ENCODE data around the gene C1S. TPM values are rescaled to one million over a fixed set of nuclear protein-coding genes. Genes with fewer than 3 reads are reported as not detected.
"Not testable (repeated sequence)": the region's sequence is repeated elsewhere in the genome, so short reads cannot be mapped to it uniquely, and the experiment has no call there.

C1S gene
- total RNA-seq, 2 donors from 2014 or later, result 114 to 232 TPM

- no peak for DNase-seq (ENCODE audit: low spot score)
- TF ChIP-seq, protein P1, sequence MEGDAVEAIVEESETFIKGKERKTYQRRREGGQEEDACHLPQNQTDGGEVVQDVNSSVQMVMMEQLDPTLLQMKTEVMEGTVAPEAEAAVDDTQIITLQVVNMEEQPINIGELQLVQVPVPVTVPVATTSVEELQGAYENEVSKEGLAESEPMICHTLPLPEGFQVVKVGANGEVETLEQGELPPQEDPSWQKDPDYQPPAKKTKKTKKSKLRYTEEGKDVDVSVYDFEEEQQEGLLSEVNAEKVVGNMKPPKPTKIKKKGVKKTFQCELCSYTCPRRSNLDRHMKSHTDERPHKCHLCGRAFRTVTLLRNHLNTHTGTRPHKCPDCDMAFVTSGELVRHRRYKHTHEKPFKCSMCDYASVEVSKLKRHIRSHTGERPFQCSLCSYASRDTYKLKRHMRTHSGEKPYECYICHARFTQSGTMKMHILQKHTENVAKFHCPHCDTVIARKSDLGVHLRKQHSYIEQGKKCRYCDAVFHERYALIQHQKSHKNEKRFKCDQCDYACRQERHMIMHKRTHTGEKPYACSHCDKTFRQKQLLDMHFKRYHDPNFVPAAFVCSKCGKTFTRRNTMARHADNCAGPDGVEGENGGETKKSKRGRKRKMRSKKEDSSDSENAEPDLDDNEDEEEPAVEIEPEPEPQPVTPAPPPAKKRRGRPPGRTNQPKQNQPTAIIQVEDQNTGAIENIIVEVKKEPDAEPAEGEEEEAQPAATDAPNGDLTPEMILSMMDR (IDR thresholded peaks at IDR 0.05), result no peak
- no peak overlapping the region for H3K27ac ChIP-seq
- peaks cover 14% of the 10 kb centered on the region for H3K36me3 ChIP-seq
- peaks cover 0 to 1% of the 10 kb centered on the region in 2 donors for H3K4me1 ChIP-seq
- peaks cover 3 to 10% of the 10 kb centered on the region in 2 donors for H3K9me3 ChIP-seq
- H3K27me3 ChIP-seq, result no peaks in the 10 kb centered on the region
- no peak overlapping the region for H3K4me3 ChIP-seq
These were observed 42.1 kb downstream of the C1S start for GRCh38 chr12:7102582-7102981.

DNA sequence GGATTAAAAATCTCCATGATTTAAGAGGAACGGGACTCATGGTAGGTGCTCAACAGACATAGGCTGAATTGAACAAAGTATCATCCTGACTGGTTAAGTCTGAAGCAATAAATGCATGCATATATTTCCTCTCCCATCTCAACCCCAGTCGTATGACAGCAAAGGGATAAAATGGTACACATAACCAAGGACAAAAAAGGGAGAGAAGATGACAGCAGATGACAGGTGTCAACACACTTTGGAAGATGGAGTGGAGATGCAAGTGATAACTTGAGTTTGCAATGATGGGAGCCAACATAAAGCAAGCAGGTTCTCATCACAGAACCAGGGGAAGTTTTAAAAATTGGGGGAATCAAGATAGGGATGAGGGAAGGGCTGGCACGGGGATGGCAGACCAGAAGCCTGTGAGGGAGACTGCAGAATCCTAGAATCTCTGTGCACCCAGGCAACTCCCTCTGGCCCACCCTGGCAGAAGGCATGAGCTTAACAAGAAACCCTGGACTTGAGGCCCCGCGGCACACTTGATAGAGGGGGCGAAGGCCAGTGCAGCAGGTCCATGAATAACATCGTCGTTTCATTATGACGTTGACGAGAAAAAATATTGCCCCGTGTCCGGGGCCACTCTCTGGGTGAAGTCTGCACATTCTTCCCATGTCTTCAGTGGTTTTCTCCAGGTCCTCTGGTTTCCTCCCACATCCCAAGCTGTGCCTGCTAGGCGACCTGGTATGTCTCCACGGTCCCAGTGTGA is 43.5 kb downstream of the C1S start:
- peaks cover 0 to 9% of the 10 kb centered on the region in 2 donors for H3K4me1 ChIP-seq
- H3K36me3 ChIP-seq, result peaks cover 14% of the 10 kb centered on the region

DNA sequence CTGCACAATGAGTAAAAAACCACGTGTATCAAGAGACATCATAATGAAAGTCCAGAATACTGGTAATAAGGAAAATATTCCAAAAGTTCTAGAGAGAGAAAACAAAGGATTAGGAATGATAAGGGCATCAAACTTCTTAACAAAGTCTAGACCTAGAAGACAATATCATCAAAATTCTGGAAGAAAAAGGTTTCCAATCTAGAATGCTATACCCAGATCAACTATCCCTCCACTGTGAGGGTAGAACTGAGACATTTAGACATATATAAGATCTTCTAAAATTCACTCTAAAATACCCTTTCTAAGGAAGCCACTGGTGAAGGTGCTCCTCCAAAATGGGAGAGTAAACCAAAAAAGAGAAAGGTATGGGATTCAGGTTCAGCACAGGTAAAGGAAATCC is 45.6 kb downstream of the C1S start:
- Histone ChIP-seq H3K4me1 (peaks cover 0 to 15% of the 10 kb centered on the region in 2 donors), H3K27me3 (no peaks in the 10 kb centered on the region), H3K36me3 (peaks cover 8% of the 10 kb centered on the region), H3K4me3 (no peak overlapping the region), H3K9me3 (peaks cover 3 to 10% of the 10 kb centered on the region in 2 donors), H3K27ac (no peak overlapping the region)
- TF ChIP-seq, protein P1 (IDR thresholded peaks at IDR 0.05), result no peak
- DNase-seq (ENCODE audit: low spot score), result no peak

More for the DNA sequence above, 43.5 kb downstream of the C1S start:
- no peak for DNase-seq (ENCODE audit: low spot score)
- TF ChIP-seq, protein P1 (IDR thresholded peaks at IDR 0.05), result no peak
- Histone ChIP-seq H3K27ac (no peak overlapping the region), H3K9me3 (peaks cover 3 to 10% of the 10 kb centered on the region in 2 donors), H3K4me3 (no peak overlapping the region), H3K27me3 (no peaks in the 10 kb centered on the region)

- peaks cover 0 to 15% of the 10 kb centered on the region in 2 donors for H3K4me1 ChIP-seq
- not testable (repeated sequence) for H3K27me3 ChIP-seq; H3K4me3 ChIP-seq; DNase-seq (ENCODE audit: low spot score); H3K9me3 ChIP-seq; H3K36me3 ChIP-seq
- H3K27ac ChIP-seq, result peak overlapping the region in 1 of 2 donors; percentile 84
These were observed 46.7 kb downstream of the C1S start for GRCh38 chr12:7107181-7107580.

GRCh38 chr12:7107636-7108002 is 47.1 kb downstream of the C1S start:
- TF ChIP-seq, protein P1 (IDR thresholded peaks at IDR 0.05), result no peak
- DNase-seq (ENCODE audit: low spot score), result no peak
- peaks cover 0 to 15% of the 10 kb centered on the region in 2 donors for H3K4me1 ChIP-seq
- H3K36me3 ChIP-seq, result peaks cover 8% of the 10 kb centered on the region
- no peaks in the 10 kb centered on the region for H3K27me3 ChIP-seq
- H3K27ac ChIP-seq, result peak overlapping the region; percentile 81 to 84
- H3K4me3 ChIP-seq, result peak overlapping the region; percentile 44 to 50
- peaks cover 3 to 10% of the 10 kb centered on the region in 2 donors for H3K9me3 ChIP-seq

DNA sequence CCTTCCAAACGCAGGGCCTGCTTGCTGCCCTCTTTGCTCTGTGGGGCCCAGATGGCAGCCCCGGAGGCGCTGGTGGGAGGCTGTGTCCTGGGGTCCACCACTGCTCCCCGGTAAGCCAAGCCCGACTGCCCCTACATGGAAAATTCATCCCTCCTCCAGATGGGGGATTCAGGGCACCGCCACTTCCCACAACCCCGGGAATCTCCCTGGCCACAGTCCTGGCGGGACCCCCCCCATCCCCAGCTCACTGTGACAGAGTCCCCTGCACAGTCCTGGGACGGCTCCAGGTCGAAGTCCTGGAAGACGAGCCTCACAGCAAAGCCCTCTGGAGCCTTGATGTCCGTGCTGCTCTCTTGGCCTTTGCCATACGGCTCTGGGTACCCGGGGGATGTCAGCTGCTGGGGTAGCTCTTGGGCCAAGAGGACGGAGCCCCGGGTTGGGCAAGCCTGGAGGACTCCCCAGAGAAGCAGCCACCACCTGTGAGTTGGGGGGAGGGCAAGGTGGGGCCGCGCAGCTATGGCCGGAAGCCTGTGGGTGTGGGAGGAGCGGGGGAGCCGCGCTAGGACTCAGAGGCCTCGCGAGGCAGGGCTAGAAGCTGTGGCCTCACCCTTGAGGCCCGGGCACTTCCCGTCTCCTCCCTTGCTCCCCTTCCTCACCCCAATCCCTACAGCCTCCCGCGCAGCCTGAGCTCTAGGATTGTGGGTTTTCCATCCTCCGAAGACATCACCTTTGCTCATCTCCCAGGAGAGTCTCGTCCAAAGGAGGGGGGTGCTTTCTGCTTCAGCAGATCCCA is 47.7 kb downstream of the C1S start:
- DNase-seq (ENCODE audit: low spot score), result peak; percentile 79
- Histone ChIP-seq H3K4me1 (peaks cover 0 to 19% of the 10 kb centered on the region in 2 donors), H3K9me3 (peaks cover 3 to 10% of the 10 kb centered on the region in 2 donors), H3K36me3 (peaks cover 8% of the 10 kb centered on the region), H3K27ac (peak overlapping the region; percentile 81 to 84), H3K27me3 (no peaks in the 10 kb centered on the region), H3K4me3 (peak overlapping the region; percentile 44 to 50)
- TF ChIP-seq, protein P1 (IDR thresholded peaks at IDR 0.05), result no peak
